Cortex of kidney (tissue), 1 donor: Measurements from ENCODE around the gene TPD52L2.
"Not testable (repeated sequence)": the region's sequence is repeated elsewhere in the genome, so short reads cannot be mapped to it uniquely, and the experiment has no call there.

Experiments
- DNase-seq: peaks from one replicate; lab custom pipeline; 2025; lab: John Stamatoyannopoulos, UW

TPD52L2 gene

DNA sequence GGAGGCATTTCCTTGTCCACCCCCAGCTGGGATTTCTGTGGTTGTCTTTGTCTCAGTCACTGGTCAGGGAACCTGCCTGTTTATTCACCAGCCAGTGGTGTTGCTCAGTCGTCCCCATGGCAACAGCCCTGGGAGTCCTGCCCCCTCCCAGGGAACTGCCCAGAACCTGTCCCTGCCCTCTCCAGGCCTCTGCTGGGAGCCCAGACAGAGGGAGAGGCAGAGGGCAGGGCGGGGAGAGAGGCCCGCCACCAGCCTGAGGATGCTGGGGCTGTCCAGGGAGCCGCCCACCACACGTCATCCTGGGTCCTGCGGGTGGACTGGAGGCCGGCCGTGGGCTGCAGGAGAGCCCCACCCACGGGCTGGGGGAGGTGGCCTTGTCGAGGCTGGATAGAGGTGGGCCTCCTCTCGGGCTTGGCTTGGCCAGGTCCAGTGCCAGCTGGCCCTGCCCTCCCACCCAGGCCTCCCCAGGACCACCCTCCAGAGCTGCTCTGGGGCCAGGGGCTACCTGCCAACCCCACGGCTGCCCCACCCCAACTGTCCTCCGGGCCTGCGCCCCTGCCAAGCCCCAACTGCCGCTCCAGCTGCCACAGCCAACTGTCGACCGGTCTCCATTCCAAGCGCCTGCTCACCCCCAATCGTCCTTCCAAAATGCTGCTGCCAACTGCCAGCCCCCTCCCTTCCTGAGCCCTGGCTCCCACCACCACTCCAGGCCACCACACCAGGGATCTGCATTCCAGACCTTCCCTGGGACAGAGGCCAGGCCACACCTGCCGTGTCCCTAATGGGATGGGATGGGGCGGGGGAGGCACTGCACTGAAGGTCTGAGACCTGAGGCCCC lies 29.8 kb upstream of the TPD52L2 start:
- DNase-seq: no peak

DNA sequence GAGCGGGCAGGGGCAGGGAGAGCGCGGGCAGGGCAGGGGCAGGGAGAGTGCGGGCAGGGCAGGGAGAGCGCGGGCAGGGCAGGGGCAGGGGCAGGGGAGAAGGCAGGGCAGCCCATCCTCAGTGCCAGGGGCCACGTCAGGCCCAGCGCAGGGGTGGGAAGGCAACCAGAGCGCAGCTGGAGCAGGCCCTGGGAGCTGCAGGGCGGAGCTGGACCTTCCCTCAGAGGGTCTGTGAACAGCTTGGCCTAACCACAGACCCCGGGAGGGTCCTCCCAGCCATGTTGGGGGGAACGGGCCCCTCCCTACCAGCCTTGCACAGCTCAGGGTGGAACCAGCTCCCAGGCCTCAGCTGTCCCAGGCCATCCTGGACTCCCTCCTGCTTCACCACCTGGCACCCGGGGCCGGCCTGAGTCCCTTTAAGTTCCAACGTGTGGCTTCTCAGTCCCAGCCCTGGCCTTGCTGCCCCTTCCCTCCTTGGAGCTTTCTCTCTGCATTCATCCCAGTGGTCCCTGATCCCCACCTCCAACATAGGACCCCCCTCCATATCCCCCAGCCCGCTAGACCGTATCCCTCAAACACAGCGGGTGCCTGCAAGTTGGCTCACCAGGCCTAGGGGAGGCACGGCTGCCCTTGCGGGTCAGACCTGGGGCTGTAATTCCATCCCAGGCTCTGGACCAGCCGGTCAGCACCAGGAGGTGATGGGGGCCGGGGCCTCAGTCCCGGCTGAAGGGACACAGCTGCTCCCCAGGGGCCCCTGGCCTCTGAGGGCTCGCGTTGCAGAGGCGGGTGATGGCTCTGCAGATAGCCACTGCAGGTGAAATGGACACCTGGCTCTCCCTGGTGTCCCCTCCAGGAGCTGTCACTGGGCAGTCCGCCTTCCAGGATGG lies 28.4 kb upstream of the TPD52L2 start:
- DNase-seq: no peak

DNA sequence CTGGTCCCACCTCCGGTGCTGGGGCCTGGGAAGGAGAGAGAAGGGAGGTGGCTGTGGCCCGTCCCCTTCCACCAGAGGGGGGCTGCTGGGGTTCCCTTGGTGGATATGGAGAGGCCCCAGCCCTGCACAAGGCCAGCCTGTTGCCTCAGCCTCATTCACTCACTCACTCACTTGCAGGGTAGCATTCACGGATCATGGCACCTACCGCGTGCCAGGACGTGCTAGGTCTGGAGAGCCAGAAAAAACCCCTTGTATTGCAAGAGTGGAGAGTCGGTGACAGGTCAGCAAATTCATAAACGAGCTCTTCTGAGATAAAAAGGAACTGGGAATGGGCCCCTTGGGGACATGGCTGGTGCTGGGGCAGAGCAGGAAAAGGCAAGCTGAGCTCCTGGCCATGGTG lies 27.6 kb upstream of the TPD52L2 start:
- DNase-seq: no peak

DNA sequence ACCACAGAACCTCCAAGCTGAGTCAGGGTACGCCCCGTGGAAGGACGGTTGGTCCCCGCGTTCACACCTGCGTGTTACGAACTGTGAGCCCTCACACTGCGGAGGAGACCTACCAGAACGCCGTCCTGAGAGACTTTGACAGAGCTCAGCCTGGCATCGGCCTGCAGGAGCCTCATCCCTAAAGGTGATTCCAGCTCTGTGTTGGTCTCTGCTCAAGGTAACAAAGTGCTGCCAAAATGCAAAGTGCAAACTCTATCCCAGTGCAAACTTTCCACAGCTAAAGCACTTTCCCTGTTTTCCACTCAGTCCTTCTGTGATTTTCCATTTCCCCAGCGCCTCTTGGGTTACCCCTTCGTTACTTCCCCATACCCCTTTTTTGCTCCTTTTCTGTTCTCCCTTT lies 25.4 kb upstream of the TPD52L2 start:
- DNase-seq: no peak

DNA sequence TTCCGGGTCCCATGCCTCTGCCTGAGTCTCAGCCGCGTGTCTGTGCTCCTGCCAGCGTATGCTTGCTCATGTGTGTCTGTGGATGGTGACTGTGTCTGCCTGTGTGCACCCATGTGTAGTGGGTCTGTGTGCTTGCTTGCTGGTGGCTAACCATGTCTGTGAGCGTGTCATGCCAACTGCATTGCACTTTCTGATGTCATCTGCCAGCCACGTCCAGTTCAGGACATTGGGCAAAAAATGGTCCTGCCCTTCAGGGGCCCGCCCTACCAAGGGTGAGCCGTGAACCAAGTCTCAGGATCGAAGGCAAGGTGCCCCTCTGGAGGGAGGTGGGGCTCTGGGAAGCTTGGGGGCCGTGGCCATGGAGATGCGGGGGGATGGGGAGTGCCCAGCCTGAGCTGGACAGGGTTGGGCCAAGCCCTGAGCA lies 24.7 kb upstream of the TPD52L2 start:
- no peak for DNase-seq

DNA sequence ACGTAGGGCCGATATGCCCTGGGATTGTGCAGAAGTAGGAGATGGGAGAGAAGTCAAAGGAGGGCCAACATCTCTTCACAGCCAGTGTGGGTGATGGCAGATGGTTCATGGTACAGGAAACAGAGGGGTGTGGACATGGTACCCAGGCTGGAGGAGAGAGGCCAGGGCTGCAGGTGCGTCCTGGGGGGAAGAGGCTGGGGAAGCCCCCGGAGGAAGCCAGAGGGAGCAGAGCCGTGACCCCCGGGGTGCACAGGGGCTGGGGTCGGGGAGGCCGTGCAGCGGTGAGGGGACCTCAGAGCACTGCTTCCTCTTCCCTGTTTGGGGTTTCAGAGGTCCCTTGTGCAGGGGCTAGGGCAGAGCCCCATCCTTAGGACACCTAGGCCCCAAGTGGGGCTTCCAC lies 22.8 kb upstream of the TPD52L2 start:
- DNase-seq: no peak

DNA sequence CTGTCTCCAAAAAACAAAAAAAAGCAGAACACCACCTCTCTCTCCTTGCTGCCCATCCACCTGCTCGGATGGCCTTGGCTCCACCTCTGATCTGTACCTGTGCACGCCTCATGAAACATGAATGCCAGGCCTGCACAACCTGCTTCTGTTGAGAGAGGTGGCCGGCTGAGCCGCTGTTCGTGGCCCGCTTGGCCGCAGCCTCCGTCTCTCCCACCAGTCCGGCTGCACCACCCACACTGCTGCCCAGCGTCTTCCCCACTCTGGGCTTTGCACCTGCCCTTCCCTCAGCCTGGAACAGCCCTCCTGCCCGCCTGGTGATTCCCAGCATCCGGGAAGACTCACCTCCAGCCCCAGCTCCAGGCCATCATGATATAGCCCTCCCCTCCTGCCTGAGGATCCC lies 21.8 kb upstream of the TPD52L2 start:
- no peak for DNase-seq

DNA sequence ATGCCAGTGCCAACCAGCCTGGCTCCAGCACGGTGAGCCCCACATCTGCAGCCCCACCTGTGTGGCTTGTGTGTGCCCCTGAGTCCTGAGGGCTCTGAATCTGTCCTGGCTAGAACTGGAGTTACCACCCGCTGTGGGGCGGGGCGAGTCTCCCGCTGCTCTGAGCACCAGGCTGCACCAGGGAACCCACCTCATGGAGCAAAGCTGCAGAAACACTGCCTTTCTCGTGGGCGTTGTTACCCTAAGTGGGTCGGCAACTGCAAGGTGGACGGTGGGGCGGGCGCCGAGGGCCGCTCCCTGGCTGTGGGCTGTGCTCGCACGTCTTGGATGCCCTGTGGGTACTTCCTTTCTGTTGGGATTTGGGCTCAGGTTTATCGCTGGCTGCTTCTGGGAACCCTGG lies 21.3 kb upstream of the TPD52L2 start:
- DNase-seq: no peak

DNA sequence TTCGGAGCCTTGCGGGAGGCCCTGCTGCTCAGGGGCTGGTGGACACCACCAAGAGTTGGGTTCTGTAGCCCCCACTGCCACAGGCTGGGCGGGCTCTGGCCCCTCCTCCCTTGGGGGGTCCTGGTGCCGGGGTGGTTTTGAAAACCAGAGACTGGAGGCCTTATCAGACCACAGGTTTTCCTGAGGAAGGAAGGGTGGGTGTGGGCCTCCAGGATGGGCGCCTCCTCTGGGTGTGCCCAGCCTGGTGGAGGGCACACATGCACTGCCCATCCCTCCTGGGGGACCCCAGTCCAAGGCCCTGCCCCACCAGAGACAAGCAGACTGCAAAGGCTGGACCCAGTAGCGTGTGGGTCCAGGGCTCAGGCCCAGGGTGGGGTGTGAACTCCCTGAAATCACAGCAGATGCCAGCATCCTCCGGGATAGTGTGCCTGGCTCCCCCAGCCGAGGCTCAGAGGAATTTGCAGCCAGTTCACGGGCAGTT lies 20.5 kb upstream of the TPD52L2 start:
- DNase-seq: no peak

DNA sequence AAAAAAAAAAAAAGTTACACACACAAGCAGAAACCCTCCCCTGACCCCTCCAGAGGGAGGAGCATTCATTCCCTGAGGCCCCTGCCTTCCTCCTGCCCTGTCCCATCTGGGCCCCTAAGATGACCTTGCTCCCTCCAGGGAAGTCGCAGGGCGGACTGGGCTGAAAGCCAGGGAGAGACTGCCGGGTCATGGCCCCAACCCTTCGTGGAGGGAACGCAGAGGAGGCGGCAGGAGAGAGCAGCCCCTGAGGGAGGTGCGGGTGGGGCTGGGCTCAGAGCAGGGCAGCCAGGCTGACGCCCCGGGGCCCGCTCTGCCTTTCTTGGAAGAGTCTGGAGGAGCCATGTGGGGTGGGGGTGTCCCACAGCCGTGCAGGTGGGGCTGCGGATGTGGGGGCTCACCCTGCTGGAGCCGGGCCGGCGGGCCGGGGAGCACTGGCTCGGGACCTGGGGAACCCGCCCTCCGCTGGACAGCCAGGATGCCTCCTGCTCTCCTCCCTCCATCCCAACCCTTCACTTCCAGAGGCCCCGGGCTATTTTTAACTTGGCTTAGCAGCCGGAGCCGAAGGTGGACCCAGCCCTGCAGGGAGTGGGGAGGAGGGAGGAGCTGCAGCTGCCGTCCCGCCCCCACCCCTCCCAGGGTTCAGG lies 18.8 kb upstream of the TPD52L2 start:
- no peak for DNase-seq

DNA sequence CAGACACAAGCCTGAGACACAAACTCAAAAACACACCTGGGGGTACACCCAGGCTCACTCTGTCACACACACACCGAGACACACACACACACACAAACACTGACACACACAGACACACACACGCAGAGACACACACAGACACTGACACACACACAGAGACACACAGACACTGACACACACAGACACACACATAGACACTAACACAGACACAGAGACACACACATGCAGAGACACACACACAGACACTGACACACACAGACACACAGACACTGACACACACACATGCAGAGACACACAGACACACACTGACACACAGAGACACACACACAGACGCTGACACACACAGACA lies 18.2 kb upstream of the TPD52L2 start:
- no peak for DNase-seq

DNA sequence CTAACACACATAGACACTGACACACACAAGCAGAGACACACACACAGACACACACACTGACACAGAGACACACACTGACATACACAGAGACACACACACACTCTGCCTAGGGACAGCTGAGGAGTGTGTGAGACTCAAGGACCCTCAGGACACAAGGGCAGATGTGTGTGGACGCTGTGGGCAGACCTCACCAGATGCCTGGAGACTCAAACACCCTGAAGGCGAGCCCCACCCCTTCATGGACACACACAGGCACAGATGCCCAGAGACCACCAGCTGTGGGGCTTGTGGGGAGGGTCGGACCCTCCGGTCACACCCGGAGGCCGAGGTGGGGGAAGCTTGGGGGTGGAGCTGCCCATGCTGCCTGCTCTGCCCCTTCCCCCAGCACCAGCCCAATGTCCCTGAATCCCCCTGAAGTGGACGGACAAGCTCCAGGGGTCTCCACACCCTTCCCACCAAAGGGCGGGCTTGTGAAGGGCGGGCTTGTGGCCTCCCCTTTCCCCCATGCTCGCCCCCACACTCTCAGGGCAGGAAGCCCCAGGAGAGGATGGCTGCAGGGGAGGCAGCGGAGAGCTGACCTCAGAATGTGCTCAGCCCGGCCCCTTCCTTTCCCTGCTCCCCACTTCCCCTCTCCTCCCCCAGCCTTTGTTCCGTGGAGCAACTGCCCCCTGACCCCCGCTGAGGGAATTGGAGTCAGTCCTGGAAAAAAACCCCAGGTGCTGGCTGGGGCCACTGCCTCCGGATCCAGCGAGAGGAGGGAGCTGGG lies 17.6 kb upstream of the TPD52L2 start:
- no peak for DNase-seq

DNA sequence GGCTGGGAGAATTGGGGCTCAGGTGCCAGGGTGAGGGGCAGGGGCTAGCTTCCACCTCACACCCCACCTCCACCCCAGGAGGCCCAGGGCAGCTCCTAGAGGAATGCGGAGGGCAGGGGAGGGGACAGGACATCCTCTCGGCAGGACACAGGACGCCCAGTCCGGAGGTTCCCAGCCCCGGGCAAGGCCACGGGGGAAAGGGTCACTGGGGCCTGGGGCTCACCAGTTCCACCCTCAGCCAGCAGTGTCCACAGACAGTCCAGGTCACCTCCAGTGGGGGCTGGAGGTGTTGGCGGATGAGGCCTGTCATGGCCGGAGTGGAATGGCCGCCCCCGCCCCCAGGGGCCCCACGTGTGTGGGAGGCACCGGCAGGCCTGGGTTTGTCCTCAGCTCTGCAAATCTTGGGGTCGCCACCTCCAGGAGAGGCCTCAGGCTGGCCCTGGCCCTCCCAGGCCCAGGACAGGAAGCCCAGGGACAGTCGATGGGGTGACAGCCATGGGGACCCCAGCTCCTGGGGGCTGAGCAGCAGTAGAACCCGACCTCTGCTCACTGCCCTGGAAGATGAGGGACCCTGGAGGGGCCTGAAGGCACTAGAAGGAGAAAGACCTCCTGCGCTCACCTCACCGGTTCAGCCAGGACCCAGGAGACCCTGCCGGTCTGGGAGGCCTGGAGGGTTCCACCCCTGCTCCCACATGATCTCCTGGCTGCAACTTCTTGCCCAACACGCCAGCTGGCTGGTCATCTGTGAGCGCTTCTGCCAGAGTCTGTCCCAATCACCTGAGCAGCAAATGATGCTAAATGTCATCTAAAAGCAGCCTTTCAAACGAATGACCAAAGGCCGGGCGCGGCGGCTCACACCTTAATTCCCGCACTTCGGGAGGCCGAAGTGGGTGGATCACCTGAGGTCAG lies 16.8 kb upstream of the TPD52L2 start:
- no peak for DNase-seq

DNA sequence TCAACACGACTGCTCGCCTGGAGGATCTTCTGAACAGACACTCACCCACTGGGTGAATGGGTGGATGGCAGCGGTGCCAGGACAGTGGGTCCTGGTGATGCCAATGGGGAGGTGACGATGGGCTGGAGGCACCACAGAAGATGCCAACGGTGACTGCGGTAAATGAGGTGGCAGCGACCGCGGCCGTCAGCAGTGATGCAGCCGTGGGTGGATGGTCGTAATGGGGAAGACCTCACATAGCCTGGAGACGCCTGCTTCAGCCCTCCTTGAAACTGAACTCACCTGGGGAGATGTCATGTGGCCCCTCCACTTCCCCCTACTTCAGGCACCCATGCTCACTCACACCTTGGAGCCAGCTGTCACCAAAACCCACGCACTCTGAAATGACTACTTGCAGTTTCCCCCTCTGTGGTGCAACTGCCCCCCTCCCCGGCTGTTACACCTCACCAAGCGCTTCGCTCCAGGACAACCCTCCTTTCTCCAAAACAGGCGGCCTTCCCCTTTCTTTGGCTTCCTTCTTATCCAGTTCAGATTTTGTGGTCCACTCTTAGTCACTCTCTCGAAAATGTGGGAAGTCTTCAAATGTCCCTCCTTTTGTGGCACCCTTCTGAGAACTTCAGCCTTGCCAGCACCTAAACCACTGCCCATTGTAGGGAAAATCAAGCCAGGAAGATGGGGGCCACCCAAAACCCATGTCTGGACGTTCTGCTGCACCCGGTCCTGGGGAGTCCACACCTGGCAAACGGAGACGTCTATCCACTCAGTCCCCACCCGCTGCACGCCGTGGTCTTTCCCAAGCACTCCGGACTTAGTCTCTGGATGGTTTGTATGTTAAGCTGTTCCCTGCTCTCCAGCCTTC lies 14.2 kb upstream of the TPD52L2 start:
- DNase-seq: no peak

DNA sequence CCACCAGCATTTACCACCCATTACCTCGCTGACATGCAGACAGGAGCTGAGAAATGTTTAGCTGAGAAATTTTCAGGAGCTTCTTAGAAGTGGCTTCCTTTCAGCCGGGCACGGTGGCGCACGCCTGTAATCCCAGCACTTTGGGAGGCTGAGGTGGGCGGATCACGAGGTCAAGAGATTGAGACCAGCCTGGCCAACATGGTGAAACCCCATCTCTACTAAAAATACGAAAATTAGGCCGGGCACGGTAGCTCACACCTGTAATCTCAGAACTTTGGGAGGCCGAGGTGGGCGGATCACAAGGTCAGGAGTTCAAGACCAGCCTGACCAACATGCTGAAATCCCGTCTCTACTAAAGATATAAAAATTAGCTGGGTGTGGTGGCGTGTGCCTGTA lies 13.5 kb upstream of the TPD52L2 start:
- not testable (repeated sequence) for DNase-seq

DNA sequence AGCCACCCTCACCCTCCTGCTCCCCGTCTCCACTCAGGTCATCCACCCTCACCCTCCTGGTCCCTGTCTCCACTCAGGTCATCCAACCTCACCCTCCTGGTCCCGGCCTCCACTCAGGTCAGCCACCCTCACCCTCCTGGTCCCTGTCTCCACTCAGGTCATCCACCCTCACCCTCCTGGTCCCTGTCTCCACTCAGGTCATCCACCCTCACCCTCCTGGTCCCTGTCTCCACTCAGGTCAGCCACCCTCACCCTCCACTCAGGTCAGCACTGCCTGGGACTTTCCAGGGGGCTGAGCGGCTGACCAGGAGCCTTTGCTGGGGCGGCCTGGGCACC lies 11.4 kb upstream of the TPD52L2 start:
- not testable (repeated sequence) for DNase-seq

DNA sequence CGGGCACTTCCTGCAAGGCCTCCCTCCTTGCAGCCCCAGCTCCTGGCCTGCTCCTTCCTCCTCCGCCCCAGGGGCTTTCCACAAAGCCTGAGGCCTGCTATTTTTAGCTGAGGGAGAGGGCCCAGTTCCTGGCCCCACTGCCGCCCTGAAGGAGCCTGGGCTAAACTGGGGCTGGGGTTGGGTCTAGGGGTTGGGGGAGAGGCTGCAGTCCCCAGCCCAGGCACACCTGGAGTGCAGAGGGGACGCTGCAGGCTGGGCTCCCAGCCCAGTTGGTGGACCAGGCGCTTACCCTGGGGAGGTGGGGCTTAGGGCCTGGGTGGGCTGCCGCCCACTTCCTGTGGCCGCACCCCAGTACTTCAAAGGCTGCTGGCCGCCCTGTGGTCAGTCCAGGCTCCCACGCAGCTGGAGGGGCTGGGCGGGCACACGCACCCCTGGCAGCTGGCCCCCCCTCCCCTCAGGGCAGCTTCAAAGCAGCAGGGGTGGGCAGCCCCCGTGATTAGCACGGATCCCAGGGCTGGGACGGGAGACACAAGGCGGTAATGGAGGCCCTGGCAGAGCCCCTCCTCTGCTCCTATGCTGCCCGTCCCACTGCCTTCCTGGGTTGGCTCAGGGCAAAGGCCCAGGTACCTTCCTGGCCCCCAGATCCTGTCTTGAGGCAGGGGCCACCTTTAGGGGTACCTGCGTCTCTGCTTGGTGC lies 10.9 kb upstream of the TPD52L2 start:
- DNase-seq: no peak

DNA sequence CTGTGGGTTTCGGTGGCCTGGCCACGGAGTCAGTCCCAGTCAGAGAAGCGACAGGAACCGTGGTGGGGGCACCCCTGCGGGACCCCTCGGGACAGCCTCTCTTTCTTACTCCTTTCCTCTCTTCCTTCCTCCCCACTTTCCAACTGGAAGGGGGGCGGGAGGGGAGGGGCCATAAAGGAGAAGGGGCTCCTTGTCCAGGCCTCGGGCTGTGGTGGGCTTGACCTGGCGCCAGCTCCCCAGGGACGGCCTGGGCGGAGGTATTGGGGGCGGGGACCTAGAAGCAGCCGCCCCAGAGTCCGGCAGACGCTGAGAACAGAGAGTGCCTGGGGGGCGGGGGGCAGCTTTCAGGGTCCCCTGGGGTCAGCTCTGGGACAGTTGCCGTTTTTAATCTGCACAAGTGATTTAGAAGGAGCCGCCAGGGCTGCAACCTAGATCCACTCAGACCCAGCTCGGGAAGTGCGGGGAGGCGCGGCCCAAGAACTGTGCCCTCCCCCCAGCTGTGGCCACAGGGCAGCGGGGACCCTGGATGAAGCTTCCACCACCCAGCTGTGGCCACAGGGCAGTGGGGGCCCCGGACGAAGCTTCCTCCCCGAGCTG lies 10.2 kb upstream of the TPD52L2 start:
- no peak for DNase-seq
